ENCODE measurements around the gene DUSP28.

Gene DUSP28

DNA sequence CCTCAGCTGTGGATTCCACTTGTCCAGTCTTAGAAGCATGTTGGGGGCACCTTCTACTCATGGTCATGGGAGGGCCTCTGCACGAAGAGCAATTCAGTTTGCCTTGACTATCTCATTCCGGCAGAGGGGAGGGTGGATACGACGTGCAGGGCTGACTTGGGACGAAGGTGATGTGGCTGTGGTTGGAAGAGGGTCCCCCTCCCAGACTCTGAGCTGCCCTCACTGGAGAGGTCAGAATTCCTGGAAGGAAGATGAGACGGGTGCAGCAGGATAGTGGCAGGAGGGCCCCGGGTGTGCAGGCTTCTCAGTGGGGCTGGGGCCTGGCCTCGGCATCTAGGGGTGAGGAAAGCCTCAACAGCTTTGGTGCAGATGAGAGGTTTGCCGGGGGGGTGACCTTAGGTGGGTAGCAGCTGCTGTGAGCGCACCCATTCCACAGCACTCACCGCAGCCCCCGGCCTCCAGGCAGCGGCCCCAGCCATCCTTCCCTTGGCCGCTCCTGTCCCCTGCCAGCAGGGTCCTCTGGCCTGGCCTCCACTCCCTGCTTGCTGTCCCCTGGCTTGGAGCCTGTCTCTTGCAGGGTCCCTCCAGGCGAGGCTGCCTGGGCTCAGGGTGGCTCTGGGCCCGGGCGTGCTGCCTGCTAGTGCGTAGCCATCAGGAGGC lies 11.3 kb downstream of the DUSP28 start:
- Histone ChIP-seq H2AK5ac (ENCODE audit: low read length) (no peak overlapping the region), H3K27ac (ENCODE audit: low read depth, low read length) (no peak overlapping the region), H4K8ac (ENCODE audit: low read depth, low read length) (no peak overlapping the region), H3K18ac (ENCODE audit: low read length) (no peak overlapping the region), H3K56ac (ENCODE audit: low read length) (no peak overlapping the region), H4K5ac (ENCODE audit: low read length) (no peak overlapping the region), H3K23ac (ENCODE audit: low read length) (no peak overlapping the region), H3K79me1 (ENCODE audit: low read length) (no peaks in the 10 kb centered on the region), H3K27me3 (ENCODE audit: insufficient read depth, low read length, poor library complexity) (no peaks in the 10 kb centered on the region), H3K9ac (ENCODE audit: low read length) (no peak overlapping the region), H3K79me2 (ENCODE audit: control insufficient read depth, insufficient read depth, low read length) (no peaks in the 10 kb centered on the region), H3K4me3 (ENCODE audit: low read length) (no peak overlapping the region), H3K4me1 (ENCODE audit: control insufficient read depth, low read depth, low read length) (no peaks in the 10 kb centered on the region), H3K4me2 (ENCODE audit: low read length) (no peak overlapping the region), H2BK120ac (ENCODE audit: low read depth, low read length) (no peak overlapping the region), H3K4ac (ENCODE audit: low read depth, low read length) (no peak overlapping the region), H2BK5ac (ENCODE audit: low read length) (no peak overlapping the region), H3K36me3 (ENCODE audit: control insufficient read depth, insufficient read depth, low read length) (no peaks in the 10 kb centered on the region), H2BK15ac (replicated peaks; ENCODE audit: low read depth) (no peak overlapping the region)
- no CpG with 5 or more reads among the region's 18 CpGs for WGBS (ENCODE audit: extremely low coverage, insufficient coverage, low lambda C conversion rate)
- DNase-seq, result no peak

GRCh38 chr2:240572141-240573031 lies 12.2 kb downstream of the DUSP28 start:
- Histone ChIP-seq H3K4me2 (ENCODE audit: low read length) (no peak overlapping the region), H2AK5ac (ENCODE audit: low read length) (no peak overlapping the region), H3K56ac (ENCODE audit: low read length) (no peak overlapping the region)

DNA sequence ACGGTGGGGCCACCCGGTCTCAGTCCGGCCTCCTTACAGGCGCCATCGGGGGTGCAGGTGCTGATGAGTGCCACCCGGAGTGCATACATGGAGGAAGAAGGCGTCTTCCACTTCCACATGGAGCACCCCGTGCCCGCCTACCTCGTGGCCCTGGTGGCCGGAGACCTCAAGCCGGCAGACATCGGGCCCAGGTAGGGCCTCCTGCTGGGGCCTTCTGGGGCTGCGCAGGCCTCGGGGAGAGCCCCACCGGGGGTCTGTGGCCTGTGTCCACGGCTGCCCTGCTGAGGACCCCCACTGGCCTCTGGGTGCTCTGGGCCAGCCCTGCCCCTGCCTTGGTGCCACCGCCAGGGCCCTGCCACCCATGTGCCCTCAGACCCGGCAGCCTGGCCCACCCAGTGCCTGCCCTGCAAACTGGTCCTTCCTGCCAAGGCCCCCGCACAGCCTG lies 12.9 kb downstream of the DUSP28 start:
- Histone ChIP-seq H3K4ac (ENCODE audit: low read depth, low read length) (no peak overlapping the region), H3K79me1 (ENCODE audit: low read length) (no peaks in the 10 kb centered on the region), H3K4me1 (ENCODE audit: control insufficient read depth, low read depth, low read length) (no peaks in the 10 kb centered on the region), H3K27ac (ENCODE audit: low read depth, low read length) (no peak overlapping the region), H4K8ac (ENCODE audit: low read depth, low read length) (no peak overlapping the region), H4K5ac (ENCODE audit: low read length) (no peak overlapping the region), H3K18ac (ENCODE audit: low read length) (no peak overlapping the region), H3K79me2 (ENCODE audit: control insufficient read depth, insufficient read depth, low read length) (no peaks in the 10 kb centered on the region), H3K4me3 (ENCODE audit: low read length) (no peak overlapping the region), H3K23ac (ENCODE audit: low read length) (no peak overlapping the region), H3K56ac (ENCODE audit: low read length) (no peak overlapping the region), H2AK5ac (ENCODE audit: low read length) (no peak overlapping the region), H2BK15ac (replicated peaks; ENCODE audit: low read depth) (no peak overlapping the region), H3K36me3 (ENCODE audit: control insufficient read depth, insufficient read depth, low read length) (no peaks in the 10 kb centered on the region), H2BK5ac (ENCODE audit: low read length) (no peak overlapping the region), H3K9ac (ENCODE audit: low read length) (no peak overlapping the region), H3K27me3 (ENCODE audit: insufficient read depth, low read length, poor library complexity) (no peaks in the 10 kb centered on the region), H3K4me2 (ENCODE audit: low read length) (no peak overlapping the region), H2BK120ac (ENCODE audit: low read depth, low read length) (no peak overlapping the region)
- no CpG with 5 or more reads among the region's 20 CpGs for WGBS (ENCODE audit: extremely low coverage, insufficient coverage, low lambda C conversion rate)
- no peak for DNase-seq

More at GRCh38 chr2:240572141-240573031, 12.2 kb downstream of the DUSP28 start:
- Histone ChIP-seq H3K27me3 (ENCODE audit: insufficient read depth, low read length, poor library complexity) (no peaks in the 10 kb centered on the region), H3K4me1 (ENCODE audit: control insufficient read depth, low read depth, low read length) (no peaks in the 10 kb centered on the region), H2BK5ac (ENCODE audit: low read length) (no peak overlapping the region), H2BK15ac (replicated peaks; ENCODE audit: low read depth) (no peak overlapping the region), H3K27ac (ENCODE audit: low read depth, low read length) (no peak overlapping the region), H3K18ac (ENCODE audit: low read length) (no peak overlapping the region), H3K4ac (ENCODE audit: low read depth, low read length) (no peak overlapping the region), H3K79me2 (ENCODE audit: control insufficient read depth, insufficient read depth, low read length) (no peaks in the 10 kb centered on the region), H4K5ac (ENCODE audit: low read length) (no peak overlapping the region), H2BK120ac (ENCODE audit: low read depth, low read length) (no peak overlapping the region), H3K79me1 (ENCODE audit: low read length) (no peaks in the 10 kb centered on the region), H3K9ac (ENCODE audit: low read length) (no peak overlapping the region), H4K8ac (ENCODE audit: low read depth, low read length) (no peak overlapping the region), H3K36me3 (ENCODE audit: control insufficient read depth, insufficient read depth, low read length) (no peaks in the 10 kb centered on the region), H3K23ac (ENCODE audit: low read length) (no peak overlapping the region), H3K4me3 (ENCODE audit: low read length) (no peak overlapping the region)
- WGBS (ENCODE audit: extremely low coverage, insufficient coverage, low lambda C conversion rate), result no CpG with 5 or more reads among the region's 30 CpGs
- no peak for DNase-seq

DNA sequence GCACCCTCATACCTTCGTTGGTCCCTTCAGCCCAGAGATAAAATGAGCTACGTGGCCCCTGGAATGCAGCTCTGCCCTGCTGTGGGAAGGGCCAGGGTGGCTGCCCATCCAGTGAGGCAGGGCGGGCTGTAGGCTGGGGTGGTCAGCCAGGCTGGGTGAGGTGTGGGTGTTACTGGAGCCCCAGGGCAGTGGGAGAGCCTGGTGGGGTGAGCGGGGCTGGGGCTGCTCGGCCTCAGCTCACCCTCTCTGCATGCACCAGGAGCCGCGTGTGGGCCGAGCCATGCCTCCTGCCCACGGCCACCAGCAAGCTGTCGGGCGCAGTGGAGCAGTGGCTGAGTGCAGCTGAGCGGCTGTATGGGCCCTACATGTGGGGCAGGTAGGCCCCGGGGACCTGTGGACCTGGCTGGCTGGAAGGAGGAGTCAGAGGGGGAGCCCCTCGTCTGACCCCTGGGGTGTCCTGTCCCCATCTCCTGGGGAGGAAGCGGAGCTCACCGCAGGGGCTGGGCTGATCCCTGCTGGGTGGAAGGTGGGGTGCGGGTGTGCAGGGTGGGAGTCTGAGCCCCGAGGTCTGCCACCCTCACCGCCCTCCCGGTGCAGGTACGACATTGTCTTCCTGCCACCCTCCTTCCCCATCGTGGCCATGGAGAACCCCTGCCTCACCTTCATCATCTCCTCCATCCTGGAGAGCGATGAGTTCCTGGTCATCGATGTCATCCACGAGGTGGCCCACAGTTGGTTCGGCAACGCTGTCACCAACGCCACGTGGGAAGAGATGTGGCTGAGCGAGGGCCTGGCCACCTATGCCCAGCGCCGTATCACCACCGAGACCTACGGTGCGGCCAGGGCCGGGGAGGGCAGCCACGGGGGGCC lies 13.6 kb downstream of the DUSP28 start:
- H3K36me3 ChIP-seq (ENCODE audit: control insufficient read depth, insufficient read depth, low read length), result no peaks in the 10 kb centered on the region
- no peak overlapping the region for H3K4me2 ChIP-seq (ENCODE audit: low read length)
- no peak overlapping the region for H3K18ac ChIP-seq (ENCODE audit: low read length)
- no peaks in the 10 kb centered on the region for H3K4me1 ChIP-seq (ENCODE audit: control insufficient read depth, low read depth, low read length)
- no peak overlapping the region for H3K4me3 ChIP-seq (ENCODE audit: low read length)
- no peak overlapping the region for H4K8ac ChIP-seq (ENCODE audit: low read depth, low read length)
- no peak overlapping the region for H3K27ac ChIP-seq (ENCODE audit: low read depth, low read length)
- H3K79me2 ChIP-seq (ENCODE audit: control insufficient read depth, insufficient read depth, low read length), result no peaks in the 10 kb centered on the region
- no peaks in the 10 kb centered on the region for H3K27me3 ChIP-seq (ENCODE audit: insufficient read depth, low read length, poor library complexity)
- H3K23ac ChIP-seq (ENCODE audit: low read length), result no peak overlapping the region
- no peak overlapping the region for H3K4ac ChIP-seq (ENCODE audit: low read depth, low read length)
- no peak overlapping the region for H2BK15ac ChIP-seq (replicated peaks; ENCODE audit: low read depth)
- no peak overlapping the region for H2BK5ac ChIP-seq (ENCODE audit: low read length)
- WGBS (ENCODE audit: extremely low coverage, insufficient coverage, low lambda C conversion rate), result no CpG with 5 or more reads among the region's 37 CpGs
- H3K56ac ChIP-seq (ENCODE audit: low read length), result no peak overlapping the region
- DNase-seq, result no peak
- no peaks in the 10 kb centered on the region for H3K79me1 ChIP-seq (ENCODE audit: low read length)
- no peak overlapping the region for H2BK120ac ChIP-seq (ENCODE audit: low read depth, low read length)
- H2AK5ac ChIP-seq (ENCODE audit: low read length), result no peak overlapping the region
- H4K5ac ChIP-seq (ENCODE audit: low read length), result no peak overlapping the region
- H3K9ac ChIP-seq (ENCODE audit: low read length), result no peak overlapping the region

DNA sequence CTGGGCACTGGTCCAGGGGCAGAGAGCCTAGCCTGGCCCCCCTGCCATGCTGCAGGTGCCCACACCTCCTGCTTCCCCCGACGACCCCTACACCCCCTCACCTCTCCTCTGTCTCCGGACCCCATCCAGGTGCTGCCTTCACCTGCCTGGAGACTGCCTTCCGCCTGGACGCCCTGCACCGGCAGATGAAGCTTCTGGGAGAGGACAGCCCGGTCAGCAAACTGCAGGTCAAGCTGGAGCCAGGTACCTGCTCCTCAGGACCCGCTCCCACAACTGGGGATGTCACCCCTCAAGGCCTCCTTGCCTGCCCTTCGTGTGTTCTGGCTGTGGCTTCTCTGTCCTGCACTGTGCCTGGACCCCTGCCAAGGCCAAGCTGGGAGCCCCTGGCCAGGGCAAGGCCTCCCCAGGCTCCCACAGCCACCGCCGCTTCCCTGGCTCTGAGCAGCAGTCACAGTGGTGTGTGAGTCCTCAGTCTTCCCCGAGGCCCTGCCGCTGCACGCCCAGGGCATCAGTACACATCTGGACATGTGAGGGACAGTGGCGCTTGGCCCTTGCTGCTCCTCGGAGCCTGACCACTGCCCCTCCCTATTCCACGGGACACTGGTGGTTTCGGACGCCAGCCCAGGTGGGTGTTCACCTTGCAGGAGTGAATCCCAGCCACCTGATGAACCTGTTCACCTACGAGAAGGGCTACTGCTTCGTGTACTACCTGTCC lies 14.4 kb downstream of the DUSP28 start:
- no peak for DNase-seq
- Histone ChIP-seq H3K9ac (ENCODE audit: low read length) (no peak overlapping the region), H3K36me3 (ENCODE audit: control insufficient read depth, insufficient read depth, low read length) (no peaks in the 10 kb centered on the region)

More for the DNA sequence above, 14.4 kb downstream of the DUSP28 start:
- no peak overlapping the region for H4K5ac ChIP-seq (ENCODE audit: low read length)
- no peaks in the 10 kb centered on the region for H3K79me2 ChIP-seq (ENCODE audit: control insufficient read depth, insufficient read depth, low read length)
- H3K18ac ChIP-seq (ENCODE audit: low read length), result no peak overlapping the region
- no peak overlapping the region for H2AK5ac ChIP-seq (ENCODE audit: low read length)
- no peak overlapping the region for H3K56ac ChIP-seq (ENCODE audit: low read length)
- H2BK5ac ChIP-seq (ENCODE audit: low read length), result no peak overlapping the region
- H3K4me3 ChIP-seq (ENCODE audit: low read length), result no peak overlapping the region
- no CpG with 5 or more reads among the region's 21 CpGs for WGBS (ENCODE audit: extremely low coverage, insufficient coverage, low lambda C conversion rate)
- no peaks in the 10 kb centered on the region for H3K4me1 ChIP-seq (ENCODE audit: control insufficient read depth, low read depth, low read length)
- H4K8ac ChIP-seq (ENCODE audit: low read depth, low read length), result no peak overlapping the region
- H3K27me3 ChIP-seq (ENCODE audit: insufficient read depth, low read length, poor library complexity), result no peaks in the 10 kb centered on the region
- H3K27ac ChIP-seq (ENCODE audit: low read depth, low read length), result no peak overlapping the region
- H3K4me2 ChIP-seq (ENCODE audit: low read length), result no peak overlapping the region
- no peak overlapping the region for H2BK120ac ChIP-seq (ENCODE audit: low read depth, low read length)
- H3K23ac ChIP-seq (ENCODE audit: low read length), result no peak overlapping the region
- H3K4ac ChIP-seq (ENCODE audit: low read depth, low read length), result no peak overlapping the region
- H3K79me1 ChIP-seq (ENCODE audit: low read length), result no peaks in the 10 kb centered on the region
- no peak overlapping the region for H2BK15ac ChIP-seq (replicated peaks; ENCODE audit: low read depth)
